Measurements from ENCODE around the gene TBC1D19. TPM values are rescaled to one million over a fixed set of nuclear protein-coding genes. Genes with fewer than 3 reads are reported as not detected.
A peak's percentile ranks its signal among the peaks of the same experiment; 100 is the strongest.
"Not testable (repeated sequence)": the region's sequence is repeated elsewhere in the genome, so short reads cannot be mapped to it uniquely, and the experiment has no call there.

Gene TBC1D19
- total and polyA plus RNA-seq, 2 experiments from 2014 or later, result 18.1 to 25.0 TPM

GRCh38 chr4:26589705-26590104, 5.8 kb downstream of the TBC1D19 start:
- in situ Hi-C loops (cut with MboI), result no loop called here
- Histone ChIP-seq H3K27ac (no peak overlapping the region), H3K9me3 (ENCODE audit: low read depth) (no peaks in the 10 kb centered on the region), H3K9me2 (ENCODE audit: insufficient read depth) (no peaks in the 10 kb centered on the region), H3F3A (ENCODE audit: insufficient read depth) (no peaks in the 10 kb centered on the region), H2AFZ (no peak overlapping the region), H3K79me2 (ENCODE audit: insufficient read depth) (peaks cover 75% of the 10 kb centered on the region), H3K9ac (no peak overlapping the region), H3K4me2 (ENCODE audit: unreplicated experiment) (no peak overlapping the region), H3K36me3 (ENCODE audit: low read depth) (no peaks in the 10 kb centered on the region), H3K27me3 (replicated peaks; ENCODE audit: insufficient read depth) (no peaks in the 10 kb centered on the region), H4K20me1 (ENCODE audit: insufficient read depth) (peaks cover 6% of the 10 kb centered on the region; the same call in 1 of the 2 replicates), H3K4me3 (no peak overlapping the region), H3K4me1 (ENCODE audit: insufficient read depth) (no peaks in the 10 kb centered on the region; the same call in 1 of the 2 replicates)
- WGBS, 2 experiments (ENCODE audit: low coverage in 1 of 2, low lambda C conversion rate in 2 of 2, missing lambda C conversion rate in 2 of 2), result 84 to 91% methylated on average over 2 of the region's 2 CpGs
- DNase-seq, result no peak
- TF ChIP-seq EZH2 (IDR thresholded peaks at IDR 0.05; ENCODE audit: insufficient read depth, poor library complexity, severe bottlenecking) (no peak), EZH2phosphoT487 (IDR thresholded peaks at IDR 0.05; ENCODE audit: insufficient read depth, low read depth) (no peak)

GRCh38 chr4:26590639-26591038, 6.8 kb downstream of the TBC1D19 start:
- Histone ChIP-seq H3K9me2 (ENCODE audit: insufficient read depth) (no peaks in the 10 kb centered on the region), H3K9ac (no peak overlapping the region), H3K27ac (no peak overlapping the region), H3K9me3 (ENCODE audit: low read depth) (no peaks in the 10 kb centered on the region), H3K27me3 (replicated peaks; ENCODE audit: insufficient read depth) (no peaks in the 10 kb centered on the region), H3K4me3 (no peak overlapping the region), H3F3A (ENCODE audit: insufficient read depth) (no peaks in the 10 kb centered on the region), H3K79me2 (ENCODE audit: insufficient read depth) (peaks cover 74% of the 10 kb centered on the region), H3K36me3 (ENCODE audit: low read depth) (no peaks in the 10 kb centered on the region), H4K20me1 (ENCODE audit: insufficient read depth) (peaks cover 6% of the 10 kb centered on the region; the same call in 1 of the 2 replicates), H3K4me2 (ENCODE audit: unreplicated experiment) (no peak overlapping the region), H3K4me1 (ENCODE audit: insufficient read depth) (no peaks in the 10 kb centered on the region), H2AFZ (no peak overlapping the region)
- DNase-seq, result peak; percentile 36
- WGBS, 2 experiments (ENCODE audit: low coverage in 1 of 2, low lambda C conversion rate in 2 of 2, missing lambda C conversion rate in 2 of 2), result 53 to 62% methylated on average over 2 of the region's 2 CpGs
- in situ Hi-C loops (cut with MboI), result no loop called here
- no peak for TF ChIP-seq EZH2 (IDR thresholded peaks at IDR 0.05; ENCODE audit: insufficient read depth, poor library complexity, severe bottlenecking)
- TF ChIP-seq EZH2phosphoT487 (IDR thresholded peaks at IDR 0.05; ENCODE audit: insufficient read depth, low read depth), result no peak

GRCh38 chr4:26593557-26593956, 9.7 kb downstream of the TBC1D19 start:
- H4K20me1 ChIP-seq (ENCODE audit: insufficient read depth); H3K9ac ChIP-seq; in situ Hi-C loops (cut with MboI); H3K4me1 ChIP-seq (ENCODE audit: insufficient read depth); H3K27ac ChIP-seq; H3K27me3 ChIP-seq (replicated peaks; ENCODE audit: insufficient read depth); H3K4me2 ChIP-seq (ENCODE audit: unreplicated experiment); H2AFZ ChIP-seq; H3K9me3 ChIP-seq (ENCODE audit: low read depth); H3K4me3 ChIP-seq; DNase-seq; H3K9me2 ChIP-seq (ENCODE audit: insufficient read depth); H3F3A ChIP-seq (ENCODE audit: insufficient read depth); H3K36me3 ChIP-seq (ENCODE audit: low read depth): not testable (repeated sequence)
- 85 to 94% methylated on average over 3 of the region's 3 CpGs for WGBS, 2 experiments (ENCODE audit: low coverage in 1 of 2, low lambda C conversion rate in 2 of 2, missing lambda C conversion rate in 2 of 2)
- peaks cover 74% of the 10 kb centered on the region for H3K79me2 ChIP-seq (ENCODE audit: insufficient read depth)

GRCh38 chr4:26594371-26594770, 10.5 kb downstream of the TBC1D19 start:
- Histone ChIP-seq H3K9ac (no peak overlapping the region), H2AFZ (no peak overlapping the region), H3K4me1 (ENCODE audit: insufficient read depth) (no peaks in the 10 kb centered on the region), H3K27me3 (replicated peaks; ENCODE audit: insufficient read depth) (no peaks in the 10 kb centered on the region), H3K9me3 (ENCODE audit: low read depth) (no peaks in the 10 kb centered on the region), H3K27ac (no peak overlapping the region), H3K36me3 (ENCODE audit: low read depth) (no peaks in the 10 kb centered on the region), H3K79me2 (ENCODE audit: insufficient read depth) (peaks cover 71% of the 10 kb centered on the region), H4K20me1 (ENCODE audit: insufficient read depth) (peaks cover 6% of the 10 kb centered on the region; the same call in 1 of the 2 replicates), H3K9me2 (ENCODE audit: insufficient read depth) (no peaks in the 10 kb centered on the region), H3K4me3 (no peak overlapping the region), H3F3A (ENCODE audit: insufficient read depth) (no peaks in the 10 kb centered on the region), H3K4me2 (ENCODE audit: unreplicated experiment) (no peak overlapping the region)
- TF ChIP-seq EZH2 (IDR thresholded peaks at IDR 0.05; ENCODE audit: insufficient read depth, poor library complexity, severe bottlenecking) (no peak), EZH2phosphoT487 (IDR thresholded peaks at IDR 0.05; ENCODE audit: insufficient read depth, low read depth) (no peak)
- DNase-seq, result no peak
- 94 to 99% methylated on average over 5 of the region's 5 CpGs for WGBS, 2 experiments (ENCODE audit: low coverage in 1 of 2, low lambda C conversion rate in 2 of 2, missing lambda C conversion rate in 2 of 2)
- in situ Hi-C loops (cut with MboI), result no loop called here

GRCh38 chr4:26594778-26595177, 10.9 kb downstream of the TBC1D19 start:
- H3K27ac ChIP-seq, result no peak overlapping the region
- H3F3A ChIP-seq (ENCODE audit: insufficient read depth), result no peaks in the 10 kb centered on the region
- in situ Hi-C loops (cut with MboI), result no loop called here
- no peak overlapping the region for H3K4me2 ChIP-seq (ENCODE audit: unreplicated experiment)
- H2AFZ ChIP-seq, result no peak overlapping the region
- H3K9ac ChIP-seq, result no peak overlapping the region
- 97 to 98% methylated on average over 6 of the region's 6 CpGs for WGBS, 2 experiments (ENCODE audit: low coverage in 1 of 2, low lambda C conversion rate in 2 of 2, missing lambda C conversion rate in 2 of 2)
- no peaks in the 10 kb centered on the region for H3K36me3 ChIP-seq (ENCODE audit: low read depth)
- H3K4me3 ChIP-seq, result no peak overlapping the region
- H3K9me2 ChIP-seq (ENCODE audit: insufficient read depth), result no peaks in the 10 kb centered on the region
- peaks cover 70% of the 10 kb centered on the region for H3K79me2 ChIP-seq (ENCODE audit: insufficient read depth)
- H3K27me3 ChIP-seq (replicated peaks; ENCODE audit: insufficient read depth), result no peaks in the 10 kb centered on the region
- no peak for DNase-seq
- H3K9me3 ChIP-seq (ENCODE audit: low read depth), result no peaks in the 10 kb centered on the region
- TF ChIP-seq EZH2phosphoT487 (IDR thresholded peaks at IDR 0.05; ENCODE audit: insufficient read depth, low read depth) (no peak), EZH2 (IDR thresholded peaks at IDR 0.05; ENCODE audit: insufficient read depth, poor library complexity, severe bottlenecking) (no peak)
- no peaks in the 10 kb centered on the region for H3K4me1 ChIP-seq (ENCODE audit: insufficient read depth)
- peaks cover 6% of the 10 kb centered on the region; the same call in 1 of the 2 replicates for H4K20me1 ChIP-seq (ENCODE audit: insufficient read depth)
